Epithelial cell of proximal tubule (primary cell): Measurements from ENCODE around the gene FAM89B. TPM values are rescaled to one million over a fixed set of nuclear protein-coding genes. Genes with fewer than 3 reads are reported as not detected.
A peak's percentile ranks its signal among the peaks of the same experiment; 100 is the strongest.

ENCODE experiments used
- DNase-seq: peaks from one replicate; pipeline ENCODE4 v3.0.0-alpha.2; 2011; ENCODE audit warnings: low read depth
- H3K4me3 ChIP-seq: 2 replicates; pipeline ENCODE4 v1.5.1; 2011; ENCODE audit warnings: low read depth, mild to moderate bottlenecking, low read length
- CTCF ChIP-seq: conservative IDR thresholded peaks from 2 replicates; pipeline ENCODE4 v1.5.1; 2012; ENCODE audit warnings: low read depth, mild to moderate bottlenecking, low read length
- total RNA-seq: library from RNA; depleted of rRNA; stranded (reverse); fragments of >200 nt; gene quantifications from 2 replicates; pipeline ENCODE4 v1.2.3, GENCODE V29; 2015

Gene FAM89B
- total RNA-seq, 1 donor from 2014 or later, result 67.1 TPM

DNA sequence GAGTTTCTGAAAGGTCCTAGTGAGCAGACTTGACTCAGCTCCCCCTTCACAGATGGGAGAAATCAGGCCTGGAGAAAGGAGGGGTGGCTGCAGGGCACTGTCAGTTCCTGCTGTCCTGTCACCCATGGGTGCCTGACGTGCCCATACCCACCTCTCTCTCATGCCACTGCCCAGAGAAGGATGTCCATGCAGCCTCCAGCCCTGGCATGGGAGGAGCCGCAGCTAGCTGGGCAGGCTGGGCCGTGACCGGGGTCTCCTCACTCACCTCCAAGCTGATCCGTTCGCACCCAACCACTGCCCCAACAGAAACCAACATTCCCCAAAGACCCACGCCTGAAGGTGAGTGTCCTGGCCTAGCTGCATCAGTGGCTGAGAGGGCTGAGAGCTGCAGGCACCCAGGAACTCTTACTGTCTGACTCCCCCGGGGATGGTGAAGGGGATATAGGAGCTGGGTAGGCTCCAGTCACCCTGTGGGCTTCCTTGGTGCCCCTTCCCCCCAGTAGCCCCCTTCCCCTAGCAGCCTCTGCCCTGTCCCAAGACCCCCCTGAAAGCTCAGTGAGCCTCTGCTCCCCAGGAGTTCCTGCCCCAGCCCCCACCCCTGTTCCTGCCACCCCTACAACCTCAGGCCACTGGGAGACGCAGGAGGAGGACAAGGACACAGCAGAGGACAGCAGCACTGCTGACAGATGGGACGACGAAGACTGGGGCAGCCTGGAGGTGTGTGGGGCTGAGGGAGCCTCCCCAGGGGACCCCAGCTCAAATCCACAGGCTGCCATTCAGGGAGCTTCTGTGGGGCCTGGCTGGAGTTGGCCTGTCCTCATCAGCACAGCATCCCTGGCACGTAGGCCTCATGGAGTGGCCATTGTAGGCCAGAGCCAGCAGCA, 35.7 kb upstream of the FAM89B start:
- no peak for DNase-seq
- no peak for TF ChIP-seq CTCF
- no peak overlapping the region for H3K4me3 ChIP-seq

DNA sequence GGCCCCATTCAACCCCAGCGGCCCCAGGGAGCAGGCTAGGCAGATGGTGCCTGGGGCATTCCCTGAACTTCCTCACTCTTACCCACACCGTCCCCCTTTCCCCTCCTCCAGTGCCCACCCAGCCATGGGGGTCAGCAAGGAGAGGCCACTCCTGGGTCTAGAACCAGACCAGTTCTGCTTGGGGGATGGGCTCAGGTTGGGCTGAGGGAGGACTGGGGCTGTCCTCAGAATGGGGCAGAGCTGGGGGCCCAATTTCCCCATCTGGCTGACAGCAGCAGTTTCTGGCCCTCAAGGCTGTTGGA, 35.1 kb upstream of the FAM89B start:
- no peak overlapping the region for H3K4me3 ChIP-seq
- no peak for DNase-seq
- no peak for TF ChIP-seq CTCF

- H3K4me3 ChIP-seq, result no peak overlapping the region
- no peak for DNase-seq
- TF ChIP-seq CTCF, result no peak
Measured at GRCh38 chr11:65537620-65538231, 34.6 kb upstream of the FAM89B start.

DNA sequence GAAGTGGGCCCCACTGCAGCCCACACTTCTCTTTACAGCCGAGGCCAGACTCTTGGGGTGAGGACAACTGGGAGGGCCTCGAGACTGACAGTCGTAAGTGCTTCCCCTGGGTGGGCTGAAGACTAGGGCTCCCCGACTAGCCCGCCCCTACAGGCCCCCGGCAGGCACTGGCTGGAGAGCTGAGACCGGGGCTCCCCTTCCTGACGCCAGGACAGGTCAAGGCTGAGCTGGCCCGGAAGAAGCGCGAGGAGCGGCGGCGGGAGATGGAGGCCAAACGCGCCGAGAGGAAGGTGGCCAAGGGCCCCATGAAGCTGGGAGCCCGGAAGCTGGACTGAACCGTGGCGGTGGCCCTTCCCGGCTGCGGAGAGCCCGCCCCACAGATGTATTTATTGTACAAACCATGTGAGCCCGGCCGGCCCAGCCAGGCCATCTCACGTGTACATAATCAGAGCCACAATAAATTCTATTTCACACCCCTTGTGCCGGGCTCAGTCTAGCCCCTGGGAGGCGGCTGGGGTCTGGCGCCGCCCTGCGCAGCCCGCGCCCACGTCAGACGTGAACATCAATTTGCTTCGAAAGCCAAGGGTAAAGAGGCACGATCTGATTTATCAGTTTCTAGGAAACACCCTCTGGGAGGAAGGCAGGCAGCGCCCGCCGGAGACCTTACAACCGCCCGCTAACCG, 34.0 kb upstream of the FAM89B start:
- TF ChIP-seq CTCF, result no peak
- DNase-seq, result no peak

DNA sequence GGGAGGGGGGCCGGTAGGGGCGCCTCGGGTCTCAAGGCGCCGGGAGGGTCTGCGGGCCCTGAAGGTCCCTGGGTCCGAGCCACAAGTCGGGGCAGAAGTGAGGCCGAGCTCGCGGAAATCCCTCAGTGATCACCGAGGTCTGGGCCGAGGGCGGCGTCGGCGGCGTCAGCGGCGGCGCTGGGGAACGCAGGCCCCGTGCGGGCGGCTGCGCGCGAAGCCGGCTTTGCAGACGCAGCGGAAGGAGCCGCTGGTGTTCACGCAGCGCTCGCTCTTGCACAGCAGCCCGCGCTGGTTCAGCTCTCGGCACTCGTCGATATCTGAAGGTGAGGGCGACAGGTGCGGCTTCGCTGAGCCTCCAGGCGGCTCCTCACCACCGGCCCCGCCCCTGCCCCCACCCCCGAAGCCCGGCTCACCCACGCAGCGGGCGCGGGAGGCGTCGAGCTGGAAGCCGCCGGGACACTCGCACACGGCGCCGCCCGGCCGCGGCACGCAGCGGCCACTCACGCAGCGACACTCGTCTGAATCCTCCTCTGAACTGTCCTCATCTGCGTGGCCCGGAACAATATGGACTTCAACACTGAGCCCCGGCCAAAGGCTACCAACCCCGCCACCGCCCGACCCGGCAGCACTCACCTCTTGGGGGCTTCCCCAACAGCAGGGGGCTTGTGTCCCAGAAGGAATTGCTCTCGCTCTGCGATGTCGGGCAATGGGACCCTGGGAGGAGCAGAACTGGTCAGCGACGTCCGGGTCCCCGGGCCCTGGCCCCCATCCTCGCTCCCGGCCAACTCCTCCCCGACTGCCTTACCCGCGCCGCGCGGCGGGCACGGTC, 33.2 kb upstream of the FAM89B start:
- peak overlapping the region; percentile 59 for H3K4me3 ChIP-seq
- TF ChIP-seq CTCF, result no peak
- DNase-seq, result no peak

More for the DNA sequence above, 34.0 kb upstream of the FAM89B start:
- no peak overlapping the region for H3K4me3 ChIP-seq

DNA sequence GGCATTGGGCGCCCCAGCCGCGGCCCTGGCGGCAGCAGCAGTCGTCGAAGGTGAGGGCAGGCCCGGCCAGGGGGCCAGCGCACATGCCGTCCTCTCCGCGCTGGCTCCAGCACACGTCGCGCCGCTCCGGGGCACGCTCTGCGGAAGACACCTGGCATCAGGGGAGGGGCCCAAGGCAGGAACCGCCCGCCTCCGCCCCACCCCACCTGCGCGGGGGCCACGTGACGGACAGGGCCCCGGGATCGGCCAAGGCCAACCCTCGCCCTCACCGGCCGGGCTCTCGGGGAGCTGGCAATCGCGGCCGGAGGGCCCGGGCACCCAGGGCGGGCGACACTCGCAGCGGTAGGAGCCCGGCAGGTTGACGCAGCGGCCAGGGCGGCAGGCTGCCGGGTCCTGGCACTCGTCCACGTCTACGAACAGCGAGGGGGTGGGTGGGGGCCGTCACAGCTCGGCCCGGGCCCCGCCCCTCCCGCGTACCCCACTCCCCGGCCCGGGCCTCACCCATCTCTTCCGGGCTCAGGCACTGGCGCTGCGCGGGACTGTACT, 32.5 kb upstream of the FAM89B start:
- no peak for TF ChIP-seq CTCF
- H3K4me3 ChIP-seq, result peak overlapping the region; percentile 59
- DNase-seq, result no peak
